HG03108 (cell line): ENCODE data around the gene DUOX2.
A peak's percentile ranks its signal among the peaks of the same experiment; 100 is the strongest.
"Not testable (repeated sequence)": the region's sequence is repeated elsewhere in the genome, so short reads cannot be mapped to it uniquely, and the experiment has no call there.

Experiments
- ATAC-seq: cut with Tn5 transposase; IDR thresholded peaks from one replicate; pipeline ENCODE4 v1.9.1; 2021; ENCODE audit warnings: moderate library complexity; ENCODE audit not compliant: unreplicated experiment

DUOX2 gene

GRCh38 chr15:45120081-45120972 lies 6.4 kb upstream of the DUOX2 start:
- ATAC-seq = no peak

GRCh38 chr15:45118996-45119395 lies 5.0 kb upstream of the DUOX2 start:
- ATAC-seq = no peak

- ATAC-seq = peak; percentile 94
Observed at GRCh38 chr15:45118131-45118588, 4.2 kb upstream of the DUOX2 start.

- ATAC-seq = no peak
Observed at GRCh38 chr15:45117308-45118130, 3.5 kb upstream of the DUOX2 start.

- ATAC-seq = no peak
Observed at GRCh38 chr15:45116482-45117307, 2.7 kb upstream of the DUOX2 start.

- ATAC-seq = no peak
Observed at GRCh38 chr15:45116006-45116481, 2.1 kb upstream of the DUOX2 start.

GRCh38 chr15:45115312-45115820 lies 1.4 kb upstream of the DUOX2 start:
- ATAC-seq = no peak

GRCh38 chr15:45114751-45115085 lies 746 bp upstream of the DUOX2 start:
- no peak for ATAC-seq

- no peak for ATAC-seq
Observed at GRCh38 chr15:45113380-45113990, 487 bp downstream of the DUOX2 start.

GRCh38 chr15:45112591-45113379 lies 1.2 kb downstream of the DUOX2 start:
- no peak for ATAC-seq

- ATAC-seq = no peak
Observed at GRCh38 chr15:45112143-45112590, 1.8 kb downstream of the DUOX2 start.

- no peak for ATAC-seq
Observed at GRCh38 chr15:45111390-45112142, 2.4 kb downstream of the DUOX2 start.

- no peak for ATAC-seq
Observed at GRCh38 chr15:45110256-45110820, 3.6 kb downstream of the DUOX2 start.

- no peak for ATAC-seq
Observed at GRCh38 chr15:45107941-45108630, 5.9 kb downstream of the DUOX2 start.

GRCh38 chr15:45106002-45106790 lies 7.8 kb downstream of the DUOX2 start:
- no peak for ATAC-seq

- ATAC-seq = no peak
Observed at GRCh38 chr15:45105586-45105985, 8.4 kb downstream of the DUOX2 start.

- ATAC-seq = not testable (repeated sequence)
Observed at GRCh38 chr15:45104170-45104569, 9.8 kb downstream of the DUOX2 start.
